ENCODE measurements around the gene PCSK1.
"Not testable (repeated sequence)": the region's sequence is repeated elsewhere in the genome, so short reads cannot be mapped to it uniquely, and the experiment has no call there.

The PCSK1 gene

DNA sequence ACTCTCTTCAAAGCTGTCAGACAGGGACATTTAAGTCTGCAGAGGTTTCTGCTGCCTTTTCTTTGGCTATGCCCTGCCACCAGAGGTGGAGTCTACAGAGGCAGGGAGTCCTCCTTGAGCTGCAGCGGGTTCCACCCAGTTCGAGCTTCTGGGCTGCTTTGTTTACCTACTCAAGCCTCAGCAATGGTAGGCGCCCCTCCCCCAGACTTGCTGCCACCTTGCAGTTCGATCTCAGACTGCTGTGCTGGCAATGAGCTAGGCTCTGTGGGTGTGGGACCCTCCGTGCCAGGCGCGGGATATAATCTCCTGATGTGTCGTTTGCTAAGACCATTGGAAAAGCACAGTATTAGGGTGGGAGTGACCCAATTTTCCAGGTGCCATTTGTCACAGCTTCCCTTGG is 65.7 kb downstream of the PCSK1 start:
- DNase-seq: not testable (repeated sequence)

GRCh38 chr5:96354237-96354636 is 78.8 kb downstream of the PCSK1 start:
- no peak for DNase-seq

DNA sequence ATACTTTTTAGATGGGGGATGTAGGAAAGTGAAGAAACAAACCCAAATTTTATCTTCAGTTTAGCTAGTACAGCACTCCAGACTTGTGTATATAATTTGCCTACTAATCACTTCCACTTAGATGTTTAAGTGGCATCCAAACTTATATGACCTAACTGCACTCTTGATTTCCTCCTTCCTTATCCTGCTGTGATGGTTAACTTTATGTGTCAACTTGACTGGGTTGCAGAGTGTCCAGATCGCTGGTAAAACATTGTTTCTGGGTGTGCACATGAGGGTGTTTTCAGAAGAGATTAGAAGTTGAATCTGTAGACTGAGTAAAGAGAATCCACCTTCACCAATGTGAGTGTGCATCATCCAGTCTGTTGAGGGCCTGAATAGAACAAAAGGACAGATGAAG is 79.8 kb downstream of the PCSK1 start:
- no peak for DNase-seq

DNA sequence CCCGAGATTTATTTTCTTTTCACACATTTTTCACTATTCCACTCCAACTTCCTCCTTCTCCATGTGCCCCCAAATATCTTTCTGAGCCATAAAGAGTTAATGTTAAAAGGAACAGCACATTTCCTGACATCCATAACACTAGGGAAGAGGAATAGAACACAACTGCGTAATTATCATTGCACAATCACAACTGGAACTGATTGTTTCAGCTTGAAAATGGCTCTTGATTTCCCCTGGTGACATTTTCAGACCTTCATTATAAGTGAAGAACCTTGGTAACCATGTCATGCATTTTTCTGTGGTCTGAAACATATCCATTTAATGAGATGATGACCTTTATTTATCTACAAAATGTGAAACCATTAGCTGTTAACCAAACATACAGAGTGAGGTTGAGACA is 82.4 kb downstream of the PCSK1 start:
- DNase-seq: no peak

GRCh38 chr5:96348536-96348935 is 84.5 kb downstream of the PCSK1 start:
- no peak for DNase-seq

DNA sequence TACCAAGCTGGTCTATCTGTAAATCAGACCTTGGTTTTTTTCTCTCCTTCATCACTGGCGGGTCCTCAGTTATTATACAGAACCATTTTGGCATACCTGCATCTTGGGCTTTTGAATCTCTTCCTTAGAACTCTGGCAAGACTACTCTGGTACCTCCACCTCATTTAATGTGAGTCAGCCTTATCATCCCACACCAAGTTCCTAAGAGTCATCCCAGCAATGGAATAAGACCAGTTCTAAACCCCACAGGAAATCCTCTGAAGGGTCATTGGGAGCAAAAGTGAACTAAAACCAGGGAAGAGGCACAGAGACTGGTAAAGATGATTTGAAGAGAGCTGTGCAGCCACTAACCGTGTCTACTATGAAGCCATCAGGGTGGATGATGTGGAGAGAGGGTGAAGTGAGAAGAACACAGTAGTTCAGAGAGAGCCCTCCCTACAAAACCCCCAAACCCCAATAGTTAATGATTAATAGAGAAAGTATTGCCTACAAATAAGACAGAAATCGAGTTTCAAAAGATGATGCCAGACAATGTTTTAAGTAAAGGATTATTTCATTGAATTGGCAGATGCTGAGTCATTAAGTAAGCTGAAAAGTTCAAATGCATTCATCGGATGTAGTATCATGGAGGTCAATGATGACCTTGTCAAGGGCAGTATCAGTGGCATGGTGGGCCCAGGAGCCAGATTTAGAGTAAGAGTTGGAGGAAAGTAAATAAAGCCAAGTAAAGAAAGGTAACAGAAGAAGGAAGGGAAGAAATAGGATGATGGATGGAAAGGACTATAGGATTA is 85.4 kb downstream of the PCSK1 start:
- DNase-seq: no peak

GRCh38 chr5:96344678-96345577 is 88.1 kb downstream of the PCSK1 start:
- DNase-seq: no peak

DNA sequence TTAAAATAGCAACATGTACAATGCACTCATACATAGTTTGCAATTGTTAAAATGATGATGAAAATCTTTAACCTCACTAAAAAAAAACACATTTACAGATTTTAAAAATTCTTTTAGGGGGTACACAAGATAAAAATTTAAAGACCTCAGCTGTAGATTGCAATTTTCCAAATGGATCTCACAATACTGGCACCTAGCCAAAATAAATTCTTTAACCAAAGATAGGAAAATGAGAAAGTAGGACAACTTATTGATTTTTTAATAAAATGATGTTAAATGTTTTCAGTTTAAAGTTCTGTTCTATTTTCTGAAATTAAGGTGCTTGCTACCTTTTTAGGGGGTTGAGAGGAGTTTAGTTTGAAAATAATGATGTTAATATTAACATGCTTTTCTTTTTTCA is 90.0 kb downstream of the PCSK1 start:
- DNase-seq: no peak

- no peak for DNase-seq
Measured at GRCh38 chr5:96342581-96342980, 90.5 kb downstream of the PCSK1 start.
